Measurements from ENCODE around the gene TIMM13. TPM values are rescaled to one million over a fixed set of nuclear protein-coding genes. Genes with fewer than 3 reads are reported as not detected.

The TIMM13 gene
- total and polyA plus RNA-seq, 8 donors, result 37.7 to 71.8 (median 48.2) TPM

GRCh38 chr19:2425622-2426581, 1.5 kb downstream of the TIMM13 start:
- TF ChIP-seq, protein P1, sequence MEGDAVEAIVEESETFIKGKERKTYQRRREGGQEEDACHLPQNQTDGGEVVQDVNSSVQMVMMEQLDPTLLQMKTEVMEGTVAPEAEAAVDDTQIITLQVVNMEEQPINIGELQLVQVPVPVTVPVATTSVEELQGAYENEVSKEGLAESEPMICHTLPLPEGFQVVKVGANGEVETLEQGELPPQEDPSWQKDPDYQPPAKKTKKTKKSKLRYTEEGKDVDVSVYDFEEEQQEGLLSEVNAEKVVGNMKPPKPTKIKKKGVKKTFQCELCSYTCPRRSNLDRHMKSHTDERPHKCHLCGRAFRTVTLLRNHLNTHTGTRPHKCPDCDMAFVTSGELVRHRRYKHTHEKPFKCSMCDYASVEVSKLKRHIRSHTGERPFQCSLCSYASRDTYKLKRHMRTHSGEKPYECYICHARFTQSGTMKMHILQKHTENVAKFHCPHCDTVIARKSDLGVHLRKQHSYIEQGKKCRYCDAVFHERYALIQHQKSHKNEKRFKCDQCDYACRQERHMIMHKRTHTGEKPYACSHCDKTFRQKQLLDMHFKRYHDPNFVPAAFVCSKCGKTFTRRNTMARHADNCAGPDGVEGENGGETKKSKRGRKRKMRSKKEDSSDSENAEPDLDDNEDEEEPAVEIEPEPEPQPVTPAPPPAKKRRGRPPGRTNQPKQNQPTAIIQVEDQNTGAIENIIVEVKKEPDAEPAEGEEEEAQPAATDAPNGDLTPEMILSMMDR (IDR thresholded peaks at IDR 0.05), result no peak
- no peaks in the 10 kb centered on the region for H3K9me3 ChIP-seq
- peaks cover 5 to 24% (median 7%) of the 10 kb centered on the region in 3 donors for H3K4me1 ChIP-seq
- FAIRE-seq (no peak), DNase-seq (peak in 2 of 6 donors; percentile 36 to 71), ATAC-seq (no peak)
- H3K4me3 ChIP-seq, result peak overlapping the region; percentile 80 to 92 (median 86)
- H3K27ac ChIP-seq, result no peak overlapping the region
- no peaks in the 10 kb centered on the region for H3K36me3 ChIP-seq
- H3K27me3 ChIP-seq, result no peaks in the 10 kb centered on the region
- WGBS, 2 donors, result 47 to 68% methylated on average over 29 of the region's 29 CpGs
- intact Hi-C loops (cut with DNase I), result no loop called here

DNA sequence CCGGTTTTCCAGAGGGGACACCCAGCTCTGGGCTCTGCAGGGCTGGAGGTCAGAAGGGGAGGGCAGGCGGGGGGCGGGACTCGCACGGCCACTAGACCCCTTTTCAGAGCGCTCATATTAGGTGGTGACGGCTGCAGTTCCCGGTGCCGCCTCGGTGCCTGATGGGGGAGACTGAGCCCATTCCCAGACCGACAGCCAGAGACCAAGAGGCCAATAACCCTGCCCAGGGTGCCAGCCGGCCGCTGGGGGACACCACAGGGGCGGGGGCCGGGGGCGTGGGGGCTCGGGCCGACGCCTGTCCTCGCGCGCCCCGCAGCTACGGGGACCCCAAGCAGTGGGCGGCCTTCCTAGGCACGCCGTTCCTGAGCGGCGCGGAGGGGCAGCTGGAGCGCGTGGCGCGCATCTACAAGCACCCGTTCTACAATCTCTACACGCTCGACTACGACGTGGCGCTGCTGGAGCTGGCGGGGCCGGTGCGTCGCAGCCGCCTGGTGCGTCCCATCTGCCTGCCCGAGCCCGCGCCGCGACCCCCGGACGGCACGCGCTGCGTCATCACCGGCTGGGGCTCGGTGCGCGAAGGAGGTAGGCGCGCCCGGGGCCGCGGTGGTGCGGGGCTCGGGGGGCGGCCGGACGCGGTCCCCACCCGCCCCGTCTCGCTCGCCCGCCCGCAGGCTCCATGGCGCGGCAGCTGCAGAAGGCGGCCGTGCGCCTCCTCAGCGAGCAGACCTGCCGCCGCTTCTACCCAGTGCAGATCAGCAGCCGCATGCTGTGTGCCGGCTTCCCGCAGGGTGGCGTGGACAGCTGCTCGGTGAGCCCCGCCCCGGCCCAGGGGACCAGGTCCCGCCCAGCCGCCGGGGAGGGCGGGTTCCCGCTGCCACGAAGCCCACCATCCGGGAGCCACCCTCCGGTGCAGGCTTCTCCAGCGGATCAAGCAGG, 2.4 kb downstream of the TIMM13 start:
- Histone ChIP-seq H3K4me1 (peaks cover 5 to 24% (median 7%) of the 10 kb centered on the region in 3 donors), H3K9me3 (no peaks in the 10 kb centered on the region), H3K27ac (peak overlapping the region in 3 of 4 donors; percentile 52 to 81 (median 72)), H3K36me3 (no peaks in the 10 kb centered on the region), H3K27me3 (no peaks in the 10 kb centered on the region), H3K4me3 (peak overlapping the region; percentile 7 to 92 (median 48))
- TF ChIP-seq, protein P1 (IDR thresholded peaks at IDR 0.05), result peak in 1 of 4 donors; percentile 8
- DNase-seq, result peak; percentile 58 to 90 (median 70)
- FAIRE-seq, result no peak
- intact Hi-C loops (cut with DNase I), result no loop called here
- ATAC-seq, result peak in 2 of 4 donors; percentile 29 to 37
- 41 to 54% methylated on average over 67 to 101 of the region's 101 CpGs for WGBS, 2 donors

DNA sequence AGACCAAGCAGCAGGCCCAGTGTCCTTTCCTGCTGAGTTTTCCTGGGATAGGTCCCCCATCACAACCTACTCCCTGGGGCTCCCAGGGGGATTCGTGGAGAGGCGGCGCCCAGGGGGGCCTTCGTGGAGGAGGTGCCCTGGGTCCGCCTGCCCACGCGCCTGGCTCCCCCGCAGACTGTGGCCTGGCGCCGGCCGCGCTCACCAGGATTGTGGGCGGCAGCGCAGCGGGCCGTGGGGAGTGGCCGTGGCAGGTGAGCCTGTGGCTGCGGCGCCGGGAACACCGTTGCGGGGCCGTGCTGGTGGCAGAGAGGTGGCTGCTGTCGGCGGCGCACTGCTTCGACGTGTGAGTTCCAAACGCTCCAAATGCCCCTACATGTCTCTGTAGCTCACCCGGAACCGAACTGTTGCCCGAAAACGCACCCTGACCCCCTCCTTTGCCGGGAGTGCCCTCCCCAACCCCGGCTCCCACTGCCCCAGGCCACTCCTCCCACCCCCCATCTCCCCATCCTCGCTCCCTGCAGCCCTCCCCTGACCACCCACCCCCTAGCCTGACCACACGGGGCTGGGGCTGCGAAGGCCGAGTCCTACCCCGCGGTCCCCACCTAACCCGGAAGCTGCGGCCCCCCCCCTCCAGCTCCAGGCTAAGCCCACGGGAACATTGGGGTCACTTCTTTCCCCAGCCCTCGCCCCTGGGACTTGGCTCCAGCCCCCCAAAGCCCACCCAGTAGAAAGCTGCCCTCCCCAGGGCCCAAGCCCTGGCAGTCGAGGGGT, 3.3 kb downstream of the TIMM13 start:
- WGBS, 2 donors, result 60 to 81% methylated on average over 46 of the region's 46 CpGs
- DNase-seq (peak in 1 of 6 donors; percentile 79), FAIRE-seq (no peak), ATAC-seq (no peak)
- H3K4me1 ChIP-seq, result peaks cover 5 to 24% (median 7%) of the 10 kb centered on the region in 3 donors
- peak overlapping the region in 3 of 4 donors; percentile 16 to 92 (median 81) for H3K4me3 ChIP-seq
- intact Hi-C loops (cut with DNase I), result no loop called here
- H3K9me3 ChIP-seq, result no peaks in the 10 kb centered on the region
- peak overlapping the region in 3 of 4 donors; percentile 70 to 81 (median 72) for H3K27ac ChIP-seq
- TF ChIP-seq, protein P1 (IDR thresholded peaks at IDR 0.05), result no peak
- no peaks in the 10 kb centered on the region for H3K27me3 ChIP-seq
- no peaks in the 10 kb centered on the region for H3K36me3 ChIP-seq

Data from pancreas (tissue), 10 donors.